Fibroblast of villous mesenchyme (primary cell): ENCODE results near the gene B3GAT3. TPM values are rescaled to one million over a fixed set of nuclear protein-coding genes. Genes with fewer than 3 reads are reported as not detected.
A peak's percentile ranks its signal among the peaks of the same experiment; 100 is the strongest.
"Not testable (repeated sequence)": the region's sequence is repeated elsewhere in the genome, so short reads cannot be mapped to it uniquely, and the experiment has no call there.

Source experiments
- DNase-seq: peaks from one replicate; pipeline ENCODE4 v3.0.0-alpha.2; 2010; ENCODE audit warnings: low read depth
- H3K4me3 ChIP-seq: 2 replicates; pipeline ENCODE4 v1.5.1; 2011; ENCODE audit warnings: low read depth, mild to moderate bottlenecking, low read length
- CTCF ChIP-seq: IDR thresholded peaks from 2 replicates; pipeline ENCODE4 v1.5.1; 2012; ENCODE audit warnings: low read depth, mild to moderate bottlenecking, low read length; ENCODE audit not compliant: insufficient read depth
- total RNA-seq: library from RNA; depleted of rRNA; stranded (reverse); fragments of >200 nt; gene quantifications from 2 replicates; pipeline ENCODE4 v1.2.3, GENCODE V29; 2012

B3GAT3 gene
- total RNA-seq, 1 donor, result 36.3 TPM

- peak; percentile 19 for DNase-seq
- no peak for TF ChIP-seq CTCF
Observed at GRCh38 chr11:62645671-62645945, 23.8 kb upstream of the B3GAT3 start.

DNA sequence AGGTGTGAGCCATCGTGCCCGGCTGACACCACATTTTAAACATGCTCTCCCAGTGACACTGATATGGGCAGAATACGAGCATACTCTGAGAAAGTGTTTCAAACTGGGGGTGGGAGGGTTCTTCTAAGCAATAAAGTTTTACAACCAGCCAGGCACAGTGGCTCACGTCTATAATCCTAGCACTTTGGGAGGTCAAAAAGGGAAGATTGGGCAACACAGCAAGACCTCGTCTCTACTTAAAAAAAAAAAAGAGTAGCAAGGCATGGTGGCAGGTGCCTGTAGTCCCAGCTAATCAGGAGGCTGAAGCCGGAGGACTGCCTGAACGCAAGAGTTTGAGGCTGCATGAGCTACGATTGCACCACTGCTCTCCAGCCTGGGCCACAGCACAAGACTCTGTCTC lies 22.4 kb upstream of the B3GAT3 start:
- DNase-seq, result peak; percentile 72
- no peak overlapping the region for H3K4me3 ChIP-seq
- no peak for TF ChIP-seq CTCF

More at GRCh38 chr11:62645671-62645945, 23.8 kb upstream of the B3GAT3 start:
- peak overlapping the region; percentile 96 for H3K4me3 ChIP-seq

GRCh38 chr11:62632492-62632891 lies 10.7 kb upstream of the B3GAT3 start:
- TF ChIP-seq CTCF, result no peak
- H3K4me3 ChIP-seq, result no peak overlapping the region
- DNase-seq, result no peak

DNA sequence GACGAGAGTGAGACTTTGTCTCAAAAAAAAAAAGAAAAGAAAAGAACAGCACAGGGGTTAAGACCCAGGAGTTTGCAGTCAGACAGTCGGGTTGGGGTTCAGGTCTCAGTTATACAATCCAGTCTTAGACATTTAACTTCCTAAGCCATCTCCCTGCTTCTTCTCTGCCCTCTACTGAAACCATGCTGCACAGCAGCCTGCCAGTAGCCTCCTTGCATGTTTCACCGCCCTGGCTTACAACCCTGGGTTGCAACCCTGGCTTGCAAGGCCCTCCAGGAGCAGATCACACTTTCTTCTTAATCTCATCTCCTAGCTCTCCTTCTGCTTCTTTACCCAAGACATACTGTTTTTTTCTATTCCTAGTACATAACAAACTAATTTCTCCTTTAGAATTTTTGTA lies 5.9 kb upstream of the B3GAT3 start:
- TF ChIP-seq CTCF, result no peak
- H3K4me3 ChIP-seq, result no peak overlapping the region
- no peak for DNase-seq

DNA sequence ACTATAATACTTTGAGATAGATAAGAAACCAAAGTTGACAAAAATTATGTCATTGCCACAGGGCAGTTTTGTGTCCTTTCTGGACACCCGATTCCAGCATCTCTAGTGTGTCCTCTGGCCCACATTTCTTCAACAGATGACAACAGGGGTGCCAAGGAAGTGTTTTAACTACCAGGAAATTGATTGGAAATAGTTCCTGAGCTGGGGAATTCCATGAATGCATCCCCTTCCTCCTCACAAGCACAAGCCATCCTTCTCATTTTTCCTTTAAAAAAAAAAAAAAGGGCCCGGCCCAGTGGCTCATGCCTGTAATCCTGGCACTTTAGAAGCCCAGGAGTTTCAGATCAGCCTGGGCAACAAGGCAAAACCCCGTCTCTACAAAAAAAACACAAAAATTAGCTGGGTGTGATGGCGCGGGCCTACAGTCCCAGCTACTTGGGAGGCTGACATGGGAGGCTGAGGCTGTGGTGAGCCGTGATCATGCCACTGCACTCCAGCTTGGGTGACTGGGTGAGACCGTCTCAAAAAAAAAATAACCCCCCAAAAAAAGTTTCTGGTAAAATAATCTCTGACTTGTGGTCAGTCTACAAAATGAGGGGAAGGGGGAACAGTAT lies 797 bp upstream of the B3GAT3 start:
- no peak for DNase-seq

DNA sequence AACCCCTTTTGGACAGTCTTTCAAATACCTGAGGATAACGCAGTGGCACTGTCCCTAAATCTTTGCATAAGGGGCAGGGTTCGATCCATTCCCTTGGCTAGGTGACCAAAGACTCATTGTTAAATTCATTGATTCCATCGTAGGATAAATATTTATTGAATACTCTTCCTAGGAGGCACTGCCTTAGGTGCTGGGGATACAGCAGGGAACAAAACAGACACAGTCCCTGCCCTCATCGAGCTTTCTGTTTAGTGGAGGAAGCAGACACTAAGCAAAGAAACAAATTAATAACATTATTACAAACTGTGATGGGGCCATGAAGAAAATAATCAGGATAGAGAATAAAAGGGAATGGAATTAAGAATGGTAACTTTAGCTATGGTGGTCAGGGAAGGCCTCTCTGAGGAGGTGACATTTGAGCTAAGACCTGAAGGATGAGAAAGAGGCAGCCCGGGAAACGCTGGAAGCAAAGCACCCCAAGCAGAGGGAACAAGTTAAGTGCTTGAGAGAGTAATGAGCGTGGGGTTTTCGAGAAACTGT lies 689 bp downstream of the B3GAT3 start:
- no peak for DNase-seq
- no peak for TF ChIP-seq CTCF
- peak overlapping the region; percentile 85 for H3K4me3 ChIP-seq

More for the DNA sequence above, 797 bp upstream of the B3GAT3 start:
- H3K4me3 ChIP-seq, result no peak overlapping the region
- no peak for TF ChIP-seq CTCF

DNA sequence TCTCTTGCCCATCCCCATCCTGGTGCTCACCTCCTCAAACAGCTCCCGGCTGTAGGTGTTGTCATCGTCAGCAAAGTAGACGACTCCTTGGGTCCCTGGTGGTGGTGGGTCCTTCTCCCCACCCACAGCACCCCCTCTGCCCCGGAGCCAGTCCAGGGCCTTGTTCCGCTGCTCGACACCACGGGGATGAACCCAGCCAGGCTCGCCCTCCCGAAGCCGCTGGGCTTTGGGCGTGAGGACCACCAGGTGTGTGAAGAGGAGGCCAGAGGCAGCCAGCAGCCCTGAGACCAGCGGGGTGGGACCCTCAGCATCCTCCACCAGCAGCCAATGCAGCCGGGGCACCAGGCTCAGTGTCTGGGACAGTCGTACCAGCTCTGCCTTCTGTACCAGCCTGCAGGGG lies 4.8 kb downstream of the B3GAT3 start:
- not testable (repeated sequence) for DNase-seq, H3K4me3 ChIP-seq
